Uterus (tissue), 2 donors: ENCODE measurements around the gene CNTFR.

Source experiments
- CTCF ChIP-seq, 4 experiments: fragments of 200-600 bp in 2 of 4; fragments of 450-650 bp in 2 of 4; sonication (generic) in 2 of 4; IDR thresholded peaks; one replicate each; pipeline ENCODE4 v1.5.1; 2016 to 2019; ENCODE audit warnings: antibody characterized with exemption in 4 of 4, mild to moderate bottlenecking in 2 of 4, moderate library complexity in 1 of 4
- POLR2A ChIP-seq, 2 donors: fragments of 450-650 bp; IDR thresholded peaks; one replicate each; pipeline ENCODE4 v1.6.1; 2016; ENCODE audit warnings: antibody characterized with exemption in 2 of 2, mild to moderate bottlenecking in 1 of 2, moderate library complexity in 1 of 2

GRCh38 chr9:34552986-34553385 lies 36.5 kb downstream of the CNTFR start:
- TF ChIP-seq CTCF (IDR thresholded peaks at IDR 0.05) (no peak), POLR2A (IDR thresholded peaks at IDR 0.05) (no peak)
